Body of pancreas (tissue), 4 donors: ENCODE data around the gene FOXK1. TPM values are rescaled to one million over a fixed set of nuclear protein-coding genes. Genes with fewer than 3 reads are reported as not detected.

Experiments used
- ATAC-seq: fragments of 150-250 bp; one replicate; pipeline ENCODE4 v1.9.1; 2016
- DNase-seq, 4 donors: peaks; one replicate each; pipeline ENCODE4 v3.0.0-alpha.2; 2019
- H3K27ac ChIP-seq, 4 donors: fragments of 200-600 bp; sonication (generic); 1 replicate in 3 of 4; 2 replicates in 1 of 4; pipeline versions ENCODE4 v1.5.1 to v1.6.1; 2016 to 2019; ENCODE audit warnings: mild to moderate bottlenecking in 1 of 4, mixed read lengths in 1 of 4, moderate library complexity in 1 of 4
- H3K27me3 ChIP-seq, 2 donors: fragments of 200-600 bp; sonication (generic); one replicate each; pipeline ENCODE4 v1.6.0; 2016; ENCODE audit warnings: mild to moderate bottlenecking in 1 of 2
- H3K36me3 ChIP-seq, 2 donors: fragments of 200-600 bp; sonication (generic); replicated peaks in 1 of 2; 2 replicates each; pipeline ENCODE4 v1.5.1; 2016; ENCODE audit warnings: low read depth in 2 of 2; ENCODE audit not compliant: insufficient read depth in 1 of 2
- H3K4me1 ChIP-seq: fragments of 200-600 bp; sonication (generic); one replicate; pipeline ENCODE4 v1.6.0; 2016
- H3K4me3 ChIP-seq, 2 donors: fragments of 200-600 bp; sonication (generic); 1 replicate in 1 of 2; 2 replicates in 1 of 2; pipeline ENCODE4 v1.5.1; 2016 to 2019
- H3K9me3 ChIP-seq, 3 donors: fragments of 200-600 bp; sonication (generic); 1 replicate in 2 of 3; 2 replicates in 1 of 3; pipeline ENCODE4 v1.5.1; 2016
- POLR2A ChIP-seq, 3 donors: fragments of 450-650 bp; IDR thresholded peaks; one replicate each; pipeline ENCODE4 v1.6.1; 2016; ENCODE audit warnings: antibody characterized with exemption in 3 of 3, mild to moderate bottlenecking in 2 of 3
- WGBS, 2 donors: methylation state at CpG; one replicate each; pipeline ENCODE4 v1.1.5; 2017; 5-methylcytosine and 5-hydroxymethylcytosine counted together
- intact Hi-C: fragments of 100-400 bp; cut with DNase I; formaldehyde crosslinking; loops from one replicate; pipeline ENCODE4 v1.15.1; 2023
- total RNA-seq, 2 donors: library from RNA; depleted of rRNA; stranded (reverse); fragments of >200 nt; gene quantifications; one replicate each; pipeline ENCODE4 v1.1.0, GENCODE V29; 2016
- TF ChIP-seq, protein P1 (sequence below), 7 experiments: fragments of 450-650 bp in 4 of 7; fragments of 200-600 bp in 3 of 7; sonication (generic) in 3 of 7; IDR thresholded peaks; one replicate each; pipeline ENCODE4 v1.5.1; 2016 to 2019; ENCODE audit warnings: antibody characterized with exemption in 7 of 7

FOXK1 gene
- total RNA-seq, 2 donors from 2014 or later = 16.2 to 17.6 TPM

DNA sequence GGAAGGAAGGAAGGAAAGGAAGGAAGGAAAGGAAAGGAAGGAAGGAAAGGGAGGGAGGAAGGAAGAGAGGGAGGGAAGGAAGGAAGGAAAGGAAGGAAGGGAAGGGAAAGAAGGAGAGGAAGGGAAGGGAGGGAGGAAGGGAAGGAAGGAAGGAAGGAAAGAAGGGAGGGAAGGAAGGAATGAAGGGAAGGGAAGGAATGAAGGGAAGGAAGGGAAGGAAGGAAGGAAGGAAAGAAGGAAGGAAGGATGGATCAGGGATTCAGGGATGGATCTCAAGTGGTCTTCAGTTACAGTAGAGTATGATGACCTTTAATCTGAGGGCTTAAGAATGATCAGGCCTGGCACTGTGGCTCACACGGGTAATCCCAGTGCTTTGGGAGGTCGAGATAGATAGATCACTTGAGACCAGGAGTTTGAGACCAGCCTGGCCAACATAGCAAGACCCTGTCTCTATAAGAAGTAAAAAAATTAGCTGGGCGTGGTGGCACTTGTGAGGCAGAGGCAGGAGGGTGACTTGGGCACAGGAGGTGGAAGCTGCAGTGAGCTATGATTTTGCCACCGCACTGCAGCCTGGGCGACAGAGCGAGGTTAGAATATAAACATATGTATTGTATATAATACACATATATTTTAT, 760 bp upstream of the FOXK1 start:
- H3K36me3 ChIP-seq = no peaks in the 10 kb centered on the region
- DNase-seq (no peak), ATAC-seq (no peak)
- H3K9me3 ChIP-seq = no peaks in the 10 kb centered on the region
- intact Hi-C loops = loop anchor here (5.0 kb wide), 2 partner anchors 39 to 66 kb away; no protein-coding TSS in a partner anchor
- H3K27me3 ChIP-seq = no peaks in the 10 kb centered on the region
- peak overlapping the region in 2 of 4 donors; percentile 52 to 76 for H3K27ac ChIP-seq
- WGBS, 2 donors = 82% methylated on average over 6 of the region's 6 CpGs
- TF ChIP-seq POLR2A (IDR thresholded peaks at IDR 0.05) = no peak
- TF ChIP-seq, protein P1, sequence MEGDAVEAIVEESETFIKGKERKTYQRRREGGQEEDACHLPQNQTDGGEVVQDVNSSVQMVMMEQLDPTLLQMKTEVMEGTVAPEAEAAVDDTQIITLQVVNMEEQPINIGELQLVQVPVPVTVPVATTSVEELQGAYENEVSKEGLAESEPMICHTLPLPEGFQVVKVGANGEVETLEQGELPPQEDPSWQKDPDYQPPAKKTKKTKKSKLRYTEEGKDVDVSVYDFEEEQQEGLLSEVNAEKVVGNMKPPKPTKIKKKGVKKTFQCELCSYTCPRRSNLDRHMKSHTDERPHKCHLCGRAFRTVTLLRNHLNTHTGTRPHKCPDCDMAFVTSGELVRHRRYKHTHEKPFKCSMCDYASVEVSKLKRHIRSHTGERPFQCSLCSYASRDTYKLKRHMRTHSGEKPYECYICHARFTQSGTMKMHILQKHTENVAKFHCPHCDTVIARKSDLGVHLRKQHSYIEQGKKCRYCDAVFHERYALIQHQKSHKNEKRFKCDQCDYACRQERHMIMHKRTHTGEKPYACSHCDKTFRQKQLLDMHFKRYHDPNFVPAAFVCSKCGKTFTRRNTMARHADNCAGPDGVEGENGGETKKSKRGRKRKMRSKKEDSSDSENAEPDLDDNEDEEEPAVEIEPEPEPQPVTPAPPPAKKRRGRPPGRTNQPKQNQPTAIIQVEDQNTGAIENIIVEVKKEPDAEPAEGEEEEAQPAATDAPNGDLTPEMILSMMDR (IDR thresholded peaks at IDR 0.05) = no peak
- H3K4me1 ChIP-seq = peaks cover 31% of the 10 kb centered on the region
- no peak overlapping the region for H3K4me3 ChIP-seq

DNA sequence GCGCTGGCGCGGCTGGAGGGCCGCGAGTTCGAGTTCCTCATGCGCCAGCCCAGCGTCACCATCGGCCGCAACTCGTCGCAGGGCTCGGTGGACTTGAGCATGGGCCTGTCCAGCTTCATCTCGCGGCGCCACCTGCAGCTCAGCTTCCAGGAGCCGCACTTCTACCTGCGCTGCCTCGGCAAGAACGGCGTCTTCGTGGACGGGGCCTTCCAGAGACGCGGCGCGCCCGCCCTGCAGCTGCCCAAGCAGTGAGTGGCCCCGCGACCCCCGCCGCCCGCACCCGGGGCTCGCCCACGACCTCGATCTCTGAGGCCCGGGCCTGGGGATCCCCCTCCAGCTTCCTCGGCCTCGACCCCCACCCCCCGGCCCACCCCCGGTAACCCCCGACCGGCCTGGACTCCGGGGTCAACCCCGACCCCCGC, 537 bp downstream of the FOXK1 start:
- WGBS, 2 donors = 1% methylated on average over 45 of the region's 47 CpGs; no CpG with 5 or more reads in 1 of the 2 donors
- Histone ChIP-seq H3K4me1 (peaks cover 34% of the 10 kb centered on the region), H3K9me3 (no peaks in the 10 kb centered on the region), H3K27me3 (no peaks in the 10 kb centered on the region), H3K4me3 (peak overlapping the region; percentile 68 to 74), H3K36me3 (no peaks in the 10 kb centered on the region), H3K27ac (peak overlapping the region; percentile 63 to 87 (median 77))
- TF ChIP-seq POLR2A (IDR thresholded peaks at IDR 0.05) = peak in 1 of 3 donors; percentile 24
- TF ChIP-seq, protein P1 (IDR thresholded peaks at IDR 0.05) = peak in 2 of 7 experiments; percentile 12 to 18
- intact Hi-C loops = loop anchor here (5.0 kb wide), 2 partner anchors 40 to 65 kb away; no protein-coding TSS in a partner anchor
- peak; percentile 55 for ATAC-seq
- peak; percentile 57 to 72 (median 67) for DNase-seq

DNA sequence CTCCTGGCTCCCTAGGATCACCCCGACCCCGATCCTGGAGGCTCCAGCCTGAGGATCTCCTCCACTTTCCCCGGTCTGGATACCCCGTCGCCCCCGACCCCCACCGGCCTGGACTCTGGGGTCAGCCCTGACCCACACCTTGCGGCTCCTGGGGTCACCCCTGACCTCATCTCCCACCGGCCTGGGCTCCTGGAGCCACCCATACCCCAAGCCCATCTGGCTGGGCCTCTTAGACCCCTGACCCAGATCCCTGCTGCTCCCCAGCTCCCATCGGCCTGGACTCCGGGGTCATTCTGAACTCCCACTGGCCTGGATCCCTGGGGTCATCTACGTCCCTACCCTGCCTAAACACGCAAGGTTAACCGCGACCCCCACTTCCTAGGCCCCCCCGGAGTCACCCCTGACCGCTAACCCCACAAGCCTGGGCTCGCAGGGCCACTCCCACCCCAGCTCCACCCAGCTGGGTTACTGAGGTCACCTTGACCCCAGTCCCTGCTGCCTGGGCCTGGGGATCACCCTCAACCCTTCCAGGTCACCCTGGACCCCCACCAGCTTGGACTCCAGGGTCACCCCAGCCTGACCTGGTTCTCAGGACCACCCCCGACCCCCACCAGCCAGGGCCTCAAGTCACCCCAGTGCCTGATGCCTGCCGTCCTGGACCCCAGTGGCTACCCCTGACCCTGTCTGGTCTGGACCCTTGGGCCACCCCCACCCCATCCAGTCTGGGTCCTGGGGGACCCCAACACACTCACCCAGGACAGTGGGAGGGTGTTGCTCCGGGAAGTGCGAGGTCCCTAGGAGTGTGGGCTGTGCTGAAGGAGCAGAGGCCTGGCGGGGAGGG, 1.2 kb downstream of the FOXK1 start:
- WGBS, 2 donors = 3 to 4% methylated on average over 4 to 21 of the region's 23 CpGs
- no peak for ATAC-seq

DNA sequence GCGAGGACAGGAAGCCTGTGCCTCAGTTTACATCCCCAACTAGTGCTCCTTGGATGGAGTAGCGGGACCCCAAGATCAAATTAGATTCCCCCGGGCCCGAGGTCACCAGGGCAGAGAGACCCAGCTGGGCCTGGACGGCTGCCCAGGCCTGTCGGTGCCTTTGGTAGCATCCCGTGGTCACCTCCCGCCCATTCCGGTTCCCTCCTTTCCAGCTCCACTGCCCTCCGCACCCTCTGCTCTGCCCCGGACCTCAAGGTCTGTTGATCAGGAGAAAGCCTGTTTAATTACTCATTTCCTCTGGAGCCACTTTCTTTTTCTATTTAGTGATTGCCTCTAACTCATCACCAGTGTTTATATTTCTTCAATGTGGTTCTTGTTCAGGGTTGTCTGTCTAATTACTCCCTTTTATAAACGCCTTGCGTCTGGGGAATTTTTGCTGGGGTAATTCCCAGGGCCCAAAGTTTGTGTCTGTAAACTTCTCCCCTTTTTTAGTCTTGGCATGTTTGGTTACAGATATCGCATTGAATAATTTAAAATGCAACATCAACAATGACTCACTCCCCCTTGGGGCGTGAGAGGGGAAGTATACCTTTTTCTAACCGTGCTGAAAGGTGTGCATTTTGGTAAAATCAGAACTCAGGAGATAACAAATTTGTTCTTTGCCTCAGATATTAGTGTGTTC, 1.9 kb downstream of the FOXK1 start:
- H3K4me3 ChIP-seq = peak overlapping the region; percentile 68 to 74
- intact Hi-C loops = loop anchor here (5.0 kb wide), 2 partner anchors 42 to 63 kb away; no protein-coding TSS in a partner anchor
- H3K9me3 ChIP-seq = no peaks in the 10 kb centered on the region
- ATAC-seq = peak; percentile 34
- no peaks in the 10 kb centered on the region for H3K27me3 ChIP-seq
- 0 to 5% methylated on average over 11 to 16 of the region's 16 CpGs for WGBS, 2 donors
- H3K4me1 ChIP-seq = peaks cover 34% of the 10 kb centered on the region
- TF ChIP-seq POLR2A (IDR thresholded peaks at IDR 0.05) = peak in 1 of 3 donors; percentile 27
- TF ChIP-seq, protein P1 (IDR thresholded peaks at IDR 0.05) = peak in 4 of 7 experiments; percentile 21 to 40 (median 29)
- H3K36me3 ChIP-seq = no peaks in the 10 kb centered on the region
- peak overlapping the region; percentile 63 to 87 (median 77) for H3K27ac ChIP-seq
- DNase-seq = peak; percentile 42 to 70 (median 60)

More for the DNA sequence above, 1.2 kb downstream of the FOXK1 start:
- Histone ChIP-seq H3K4me1 (peaks cover 34% of the 10 kb centered on the region), H3K9me3 (no peaks in the 10 kb centered on the region), H3K4me3 (peak overlapping the region; percentile 68 to 74), H3K36me3 (no peaks in the 10 kb centered on the region), H3K27ac (peak overlapping the region; percentile 63 to 87 (median 77)), H3K27me3 (no peaks in the 10 kb centered on the region)
- TF ChIP-seq, protein P1 (IDR thresholded peaks at IDR 0.05) = no peak
- TF ChIP-seq POLR2A (IDR thresholded peaks at IDR 0.05) = no peak
- intact Hi-C loops = loop anchor here (5.0 kb wide), 2 partner anchors 41 to 64 kb away; no protein-coding TSS in a partner anchor
- DNase-seq = peak in 2 of 4 donors; percentile 24 to 26
